Pancreas (tissue), 10 donors: Measurements from ENCODE around the gene SYT5. TPM values are rescaled to one million over a fixed set of nuclear protein-coding genes. Genes with fewer than 3 reads are reported as not detected.

ENCODE experiments used
- ATAC-seq, 4 donors: fragments of 200-7000 bp; cut with Tn5 transposase; one replicate each; pipeline versions ENCODE4 v1.8.0 to v1.9.1; 2020; ENCODE audit warnings: mild to moderate bottlenecking in 4 of 4, moderate library complexity in 4 of 4
- DNase-seq, 6 donors: peaks; one replicate each; pipeline ENCODE4 v3.0.0-alpha.2; 2020
- FAIRE-seq: peaks from 2 replicates; lab custom pipeline; 2012; peaks lifted over from hg19 to GRCh38; lab: Jason Lieb, UNC
- H3K27ac ChIP-seq, 4 donors: fragments of 200-600 bp; sonication (generic); 1 replicate in 3 of 4; 2 replicates in 1 of 4; pipeline versions ENCODE4 v1.5.0 to v1.8.0; 2020
- H3K27me3 ChIP-seq, 4 donors: fragments of 200-600 bp; one replicate each; pipeline ENCODE4 v1.8.0; 2021
- H3K36me3 ChIP-seq, 3 donors: fragments of 200-600 bp; sonication (generic) in 1 of 3; one replicate each; pipeline versions ENCODE4 v1.5.0 to v1.8.0; 2020 to 2021
- H3K4me1 ChIP-seq, 3 donors: fragments of 200-600 bp; one replicate each; pipeline ENCODE4 v1.8.0; 2021
- H3K4me3 ChIP-seq, 4 donors: fragments of 200-600 bp; sonication (generic) in 2 of 4; one replicate each; pipeline versions ENCODE4 v1.5.0 to v1.8.0; 2020 to 2021
- H3K9me3 ChIP-seq, 4 donors: fragments of 200-600 bp; one replicate each; pipeline ENCODE4 v1.8.0; 2021
- CTCF ChIP-seq, 4 donors: fragments of 200-600 bp; sonication (generic) in 3 of 4; IDR thresholded peaks; one replicate each; pipeline versions ENCODE4 v1.5.0 to v1.8.0; 2021; ENCODE audit warnings: antibody characterized with exemption in 4 of 4
- WGBS, 2 donors: extraction: QIAGEN DNeasy Blood & Tissue Kit; methylation state at CpG; one replicate each; pipeline ENCODE4 v1.1.7; 2013; 5-methylcytosine and 5-hydroxymethylcytosine counted together
- intact Hi-C, 3 donors: fragments of 100-400 bp; cut with DNase I; formaldehyde crosslinking; loops; one replicate each; pipeline versions ENCODE4 v1.11.1 to v1.14.2; 2022
- polyA plus RNA-seq, 2 donors: library from polyadenylated mRNA; stranded (reverse); fragments of 200-250 nt; gene quantifications; one replicate each; pipeline ENCODE4 v1.2.3, GENCODE V29; 2013
- total RNA-seq, 6 donors: library from RNA; stranded (reverse); fragmentation: NEBNext Ultra II Directional in 4 of 6; extraction: Animal tissue kit (Norgen Biotek cat#: 25700) in 4 of 6; gene quantifications; one replicate each; pipeline versions ENCODE4 v1.2.1 to v1.2.4, GENCODE V29; 2021 to 2023
- donor health status: healthy with polysubstance abuse.
- donor health status: DM: no; HTN: no; CAD: no; lungs with moderate emphysema.
- donor health status: DM: no; HTN: no; CAD: no.
- donor health status: control.
- donor health status: control.
- donor health status: Bipolar disorder and iron deficiency.
- donor health status: DM: yes; HTN: yes; CAD: no.
- donor health status: DM: no; HTN: no; CAD: no.
- donor health status: DM: no; HTN: no; CAD: no.
- donor health status: DM: yes; HTN: yes; CAD: no.

SYT5 gene
- total and polyA plus RNA-seq, 8 donors, result 0.88 to 41.1 (median 2.8) TPM

- Histone ChIP-seq H3K27me3 (peaks cover 0 to 26% (median 7%) of the 10 kb centered on the region in 4 donors), H3K36me3 (no peaks in the 10 kb centered on the region), H3K4me3 (no peak overlapping the region), H3K4me1 (peaks cover 0 to 2% (median 0%) of the 10 kb centered on the region in 3 donors), H3K9me3 (no peaks in the 10 kb centered on the region), H3K27ac (no peak overlapping the region)
- intact Hi-C loops, result no loop called here
- ATAC-seq, result no peak
- no peak for DNase-seq
- no peak for TF ChIP-seq CTCF (IDR thresholded peaks at IDR 0.05)
- 66 to 76% methylated on average over 5 of the region's 5 CpGs for WGBS, 2 donors
- FAIRE-seq, result no peak
These were observed 8.6 kb downstream of the SYT5 start for GRCh38 chr19:55171440-55171839.

GRCh38 chr19:55169136-55169535, 11.0 kb downstream of the SYT5 start:
- H3K4me3 ChIP-seq, result no peak overlapping the region
- no peaks in the 10 kb centered on the region for H3K36me3 ChIP-seq
- H3K27ac ChIP-seq, result no peak overlapping the region
- peaks cover 0 to 2% (median 0%) of the 10 kb centered on the region in 3 donors for H3K4me1 ChIP-seq
- TF ChIP-seq CTCF (IDR thresholded peaks at IDR 0.05), result no peak
- no peak for DNase-seq
- intact Hi-C loops, result no loop called here
- 43% methylated on average over 4 of the region's 4 CpGs for WGBS, 2 donors
- no peak for ATAC-seq
- no peak for FAIRE-seq
- peaks cover 0 to 18% (median 0%) of the 10 kb centered on the region in 4 donors for H3K27me3 ChIP-seq
- no peaks in the 10 kb centered on the region for H3K9me3 ChIP-seq

- Histone ChIP-seq H3K27me3 (peaks cover 0 to 22% (median 6%) of the 10 kb centered on the region in 4 donors), H3K27ac (peak within 1 kb of the TSS; percentile 31 to 67 (median 46)), H3K36me3 (no peaks in the 10 kb centered on the region), H3K4me3 (peak within 1 kb of the TSS; percentile 16 to 64 (median 37)), H3K4me1 (peaks cover 0 to 2% (median 0%) of the 10 kb centered on the region in 3 donors), H3K9me3 (no peaks in the 10 kb centered on the region)
- intact Hi-C loops, result no loop called here
- no peak for TF ChIP-seq CTCF (IDR thresholded peaks at IDR 0.05)
- DNase-seq, result peak; percentile 97 to 100 (median 98)
- ATAC-seq, result peak; percentile 97 to 99 (median 98)
- FAIRE-seq, result no peak
- 1% methylated on average over 33 of the region's 33 CpGs for WGBS, 2 donors
These were observed 13.4 kb downstream of the SYT5 start, which contains the start of gene DNAAF3 for GRCh38 chr19:55166530-55167268. TSS of gene DNAAF3 (minus strand) at chr19:55166613. CDS start at chr19:55166413, 200 bp downstream.

- peak in 1 of 4 donors; percentile 17 for TF ChIP-seq CTCF (IDR thresholded peaks at IDR 0.05)
- H3K36me3 ChIP-seq, result no peaks in the 10 kb centered on the region
- intact Hi-C loops, result no loop called here
- H3K4me3 ChIP-seq, result peak overlapping the region; percentile 16 to 64 (median 37)
- H3K4me1 ChIP-seq, result peaks cover 0 to 2% (median 0%) of the 10 kb centered on the region in 3 donors
- WGBS, 2 donors, result 1 to 2% methylated on average over 31 to 34 of the region's 34 CpGs
- peak overlapping the region in 1 of 4 donors; percentile 22 for H3K27ac ChIP-seq
- no peaks in the 10 kb centered on the region for H3K9me3 ChIP-seq
- ATAC-seq (peak; percentile 59 to 88 (median 80)), FAIRE-seq (no peak), DNase-seq (peak; percentile 53 to 88 (median 69))
- peaks cover 0 to 26% (median 6%) of the 10 kb centered on the region in 4 donors for H3K27me3 ChIP-seq
These were observed 14.0 kb downstream of the SYT5 start for GRCh38 chr19:55165952-55166529.
